H1 (cell line): ENCODE data around the gene SLC38A10.

ENCODE experiments used
- CHD2 ChIP-seq: IDR thresholded peaks from 2 replicates; pipeline ENCODE4 v1.6.1; 2012; ENCODE audit warnings: low read length, improper control_type of control experiment
- CTCF ChIP-seq, 3 experiments: IDR thresholded peaks; 1 replicate in 2 of 3; 2 replicates in 1 of 3; pipeline versions ENCODE4 v1.5.1 to v1.6.1; 2011; ENCODE audit warnings: low read length in 3 of 3, mild to moderate bottlenecking in 3 of 3, inconsistent platforms in 2 of 3, low read depth in 1 of 3, moderate library complexity in 1 of 3; ENCODE audit not compliant: insufficient read depth in 1 of 3; ENCODE audit errors: control extremely low read depth in 1 of 3
- GTF2F1 ChIP-seq: IDR thresholded peaks from 2 replicates; pipeline ENCODE4 v1.6.1; 2012; ENCODE audit warnings: low read depth, low read length, improper control_type of control experiment, borderline replicate concordance
- SRF ChIP-seq: IDR thresholded peaks from 2 replicates; pipeline ENCODE4 v1.6.1; 2011; ENCODE audit warnings: mild to moderate bottlenecking, low read depth, low read length, moderate library complexity
- TBP ChIP-seq: IDR thresholded peaks from 2 replicates; pipeline ENCODE4 v1.6.1; 2011; ENCODE audit warnings: low read depth, low read length, improper control_type of control experiment

GRCh38 chr17:81273698-81274470 is 21.2 kb downstream of the SLC38A10 start:
- TF ChIP-seq GTF2F1 (no peak), CHD2 (no peak), CTCF (IDR thresholded peaks at IDR 0.05; ENCODE audit: control extremely low read depth in 1 of 3, insufficient read depth in 1 of 3, low read depth in 1 of 3, low read length in 3 of 3) (no peak), TBP (no peak), SRF (no peak)
